Lower leg skin (tissue), 3 donors: ENCODE results near the gene EEF2.

Experiments
- POLR2A ChIP-seq, 2 donors: fragments of 450-650 bp; IDR thresholded peaks; one replicate each; pipeline ENCODE4 v1.6.1; 2016 to 2017; ENCODE audit warnings: antibody characterized with exemption in 2 of 2, mild to moderate bottlenecking in 1 of 2, moderate library complexity in 1 of 2
- TF ChIP-seq, protein P1 (sequence below), 3 donors: fragments of 450-650 bp; IDR thresholded peaks; one replicate each; pipeline ENCODE4 v1.5.1; 2016; ENCODE audit warnings: antibody characterized with exemption in 3 of 3, mild to moderate bottlenecking in 3 of 3, moderate library complexity in 2 of 3

DNA sequence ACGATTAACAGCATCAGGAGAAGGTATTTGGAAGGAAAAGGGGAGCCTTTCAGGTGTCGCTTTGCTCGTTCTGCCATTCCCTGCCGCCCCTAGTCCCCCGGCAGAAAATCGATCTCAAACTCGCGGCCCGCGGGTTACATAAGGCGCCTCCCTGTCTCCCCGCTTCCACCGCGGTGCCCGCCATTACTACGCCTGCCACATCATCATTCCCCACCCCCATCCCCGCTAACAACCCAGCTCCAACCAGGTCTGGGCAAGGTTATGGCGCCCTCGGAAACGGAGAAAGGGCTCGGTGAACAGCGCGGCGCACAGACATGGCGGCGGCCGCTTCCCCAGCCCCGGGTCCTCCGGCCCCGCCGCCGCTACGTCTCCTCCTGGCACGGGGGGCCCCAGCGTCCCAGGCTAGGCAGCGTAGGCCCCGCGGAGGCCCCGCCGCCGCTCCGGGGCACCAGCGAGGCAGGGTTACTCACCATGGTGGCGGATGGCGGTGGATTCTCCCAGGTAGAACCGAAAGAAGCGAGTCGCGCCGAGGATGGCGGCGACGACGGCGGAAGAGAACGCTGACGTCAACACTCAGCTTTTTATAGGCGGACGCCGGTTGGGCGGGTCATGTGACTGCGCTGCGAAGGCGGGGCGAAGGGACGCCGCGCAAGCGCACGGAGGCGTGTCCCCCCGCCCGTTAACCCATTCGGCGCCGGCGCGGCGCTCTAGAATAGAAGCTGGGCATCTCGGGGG, at the start of gene EEF2:
- TF ChIP-seq, protein P1, sequence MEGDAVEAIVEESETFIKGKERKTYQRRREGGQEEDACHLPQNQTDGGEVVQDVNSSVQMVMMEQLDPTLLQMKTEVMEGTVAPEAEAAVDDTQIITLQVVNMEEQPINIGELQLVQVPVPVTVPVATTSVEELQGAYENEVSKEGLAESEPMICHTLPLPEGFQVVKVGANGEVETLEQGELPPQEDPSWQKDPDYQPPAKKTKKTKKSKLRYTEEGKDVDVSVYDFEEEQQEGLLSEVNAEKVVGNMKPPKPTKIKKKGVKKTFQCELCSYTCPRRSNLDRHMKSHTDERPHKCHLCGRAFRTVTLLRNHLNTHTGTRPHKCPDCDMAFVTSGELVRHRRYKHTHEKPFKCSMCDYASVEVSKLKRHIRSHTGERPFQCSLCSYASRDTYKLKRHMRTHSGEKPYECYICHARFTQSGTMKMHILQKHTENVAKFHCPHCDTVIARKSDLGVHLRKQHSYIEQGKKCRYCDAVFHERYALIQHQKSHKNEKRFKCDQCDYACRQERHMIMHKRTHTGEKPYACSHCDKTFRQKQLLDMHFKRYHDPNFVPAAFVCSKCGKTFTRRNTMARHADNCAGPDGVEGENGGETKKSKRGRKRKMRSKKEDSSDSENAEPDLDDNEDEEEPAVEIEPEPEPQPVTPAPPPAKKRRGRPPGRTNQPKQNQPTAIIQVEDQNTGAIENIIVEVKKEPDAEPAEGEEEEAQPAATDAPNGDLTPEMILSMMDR (IDR thresholded peaks at IDR 0.05): peak in 1 of 3 donors; percentile 41
- peak in 1 of 2 donors; percentile 98 for TF ChIP-seq POLR2A (IDR thresholded peaks at IDR 0.05)
